HL-60 (cell line): ENCODE measurements around the gene SSBP4.

Experiments
- DNase-seq, 2 experiments: peaks; one replicate each; pipeline ENCODE4 v3.0.0-alpha.2; 2010 to 2020; ENCODE audit warnings: low read depth in 1 of 2, low spot score in 1 of 2
- H3K27ac ChIP-seq: fragments of 250-450 bp; sonication (Bioruptor Pico); replicated peaks from 2 replicates; pipeline ENCODE4 v1.5.1; 2020; ENCODE audit warnings: mild to moderate bottlenecking, moderate library complexity
- H3K27me3 ChIP-seq: fragments of 250-450 bp; sonication (Bioruptor Pico); 2 replicates; pipeline ENCODE4 v1.5.1; 2021; ENCODE audit warnings: mild to moderate bottlenecking, moderate library complexity; ENCODE audit not compliant: insufficient read depth, poor library complexity, severe bottlenecking
- H3K4me3 ChIP-seq: replicated peaks from 2 replicates; pipeline ENCODE4 v1.5.1; 2011; ENCODE audit warnings: mild to moderate bottlenecking, control low read depth, low read length; ENCODE audit not compliant: insufficient read depth
- CTCF ChIP-seq: IDR thresholded peaks from one replicate; pipeline ENCODE4 v1.5.1; 2011; ENCODE audit warnings: low read length, control low read depth, inconsistent platforms; ENCODE audit not compliant: insufficient read depth
- GABPA ChIP-seq: IDR thresholded peaks from 2 replicates; pipeline ENCODE4 v1.6.1; 2012; ENCODE audit warnings: low read depth
- POLR2AphosphoS5 ChIP-seq: IDR thresholded peaks from 2 replicates; pipeline ENCODE4 v1.6.1; 2012; ENCODE audit warnings: low read depth
- REST ChIP-seq: IDR thresholded peaks from 2 replicates; pipeline ENCODE4 v1.6.1; 2012; ENCODE audit warnings: low read depth; ENCODE audit not compliant: insufficient replicate concordance
- SPI1 ChIP-seq: IDR thresholded peaks from 2 replicates; pipeline ENCODE4 v1.6.1; 2012; ENCODE audit warnings: low read depth, mild to moderate bottlenecking, borderline replicate concordance

Gene SSBP4

GRCh38 chr19:18423258-18424020 is 4.2 kb downstream of the SSBP4 start:
- Histone ChIP-seq H3K27me3 (no peaks in the 10 kb centered on the region), H3K4me3 (no peak overlapping the region), H3K27ac (no peak overlapping the region)
- DNase-seq = no peak
- TF ChIP-seq CTCF (no peak), REST (no peak), POLR2AphosphoS5 (no peak), GABPA (no peak), SPI1 (no peak)

GRCh38 chr19:18424122-18424889 is 5.1 kb downstream of the SSBP4 start:
- TF ChIP-seq GABPA (no peak), CTCF (no peak), POLR2AphosphoS5 (no peak), REST (no peak), SPI1 (no peak)
- H3K27ac ChIP-seq = no peak overlapping the region

GRCh38 chr19:18424890-18425514 is 5.8 kb downstream of the SSBP4 start:
- TF ChIP-seq REST = no peak
- TF ChIP-seq GABPA = no peak

More at GRCh38 chr19:18424122-18424889, 5.1 kb downstream of the SSBP4 start:
- Histone ChIP-seq H3K27me3 (no peaks in the 10 kb centered on the region), H3K4me3 (no peak overlapping the region)
- DNase-seq = no peak

More at GRCh38 chr19:18424890-18425514, 5.8 kb downstream of the SSBP4 start:
- Histone ChIP-seq H3K4me3 (no peak overlapping the region), H3K27me3 (no peaks in the 10 kb centered on the region), H3K27ac (no peak overlapping the region)
- DNase-seq = no peak
